Astrocyte (in vitro differentiated cells and primary cell): ENCODE measurements around the gene RSKR. TPM values are rescaled to one million over a fixed set of nuclear protein-coding genes. Genes with fewer than 3 reads are reported as not detected.

Experiments
- DNase-seq: peaks from one replicate; pipeline ENCODE4 v3.0.0-alpha.2; 2010; ENCODE audit warnings: low read depth
- FAIRE-seq: peaks from 2 replicates; lab custom pipeline; 2011; peaks lifted over from hg19 to GRCh38; lab: Jason Lieb, UNC
- H2AFZ ChIP-seq: 2 replicates; pipeline ENCODE4 v1.6.0; 2012; ENCODE audit warnings: low read depth, low read length, inconsistent platforms
- H3K27ac ChIP-seq: 2 replicates; pipeline ENCODE4 v1.5.1; 2011; ENCODE audit warnings: low read depth, low read length, inconsistent platforms
- H3K27me3 ChIP-seq: 2 replicates; pipeline ENCODE4 v1.6.0; 2011; ENCODE audit warnings: low read length, inconsistent platforms; ENCODE audit not compliant: insufficient read depth
- H3K36me3 ChIP-seq: 2 replicates; pipeline ENCODE4 v1.5.1; 2011; ENCODE audit warnings: low read length, inconsistent platforms; ENCODE audit not compliant: insufficient read depth
- H3K4me1 ChIP-seq: 2 replicates; pipeline ENCODE4 v1.5.1; 2011; ENCODE audit warnings: low read length, inconsistent platforms; ENCODE audit not compliant: insufficient read depth
- H3K4me2 ChIP-seq: 2 replicates; pipeline ENCODE4 v1.6.0; 2012; ENCODE audit warnings: low read length, inconsistent platforms
- H3K4me3 ChIP-seq: 2 replicates; pipeline ENCODE4 v1.5.1; 2011; ENCODE audit warnings: low read depth, mild to moderate bottlenecking, low read length, inconsistent platforms; ENCODE audit not compliant: insufficient read depth
- H3K79me2 ChIP-seq: 2 replicates; pipeline ENCODE4 v1.6.0; 2012; ENCODE audit warnings: mild to moderate bottlenecking, low read length, inconsistent platforms; ENCODE audit not compliant: insufficient read depth
- H3K9ac ChIP-seq: 2 replicates; pipeline ENCODE4 v1.6.0; 2012; ENCODE audit warnings: mild to moderate bottlenecking, low read length, inconsistent platforms
- H3K9me3 ChIP-seq: 2 replicates; pipeline ENCODE4 v1.5.1; 2012; ENCODE audit warnings: low read depth, mild to moderate bottlenecking, low read length, inconsistent platforms; ENCODE audit not compliant: insufficient read depth
- H4K20me1 ChIP-seq: 2 replicates; pipeline ENCODE4 v1.6.0; 2012; ENCODE audit warnings: low read length, inconsistent platforms; ENCODE audit not compliant: insufficient read depth
- H3K27ac Mint-ChIP-seq: one replicate; pipeline ENCODE4 v1.8.0; 2021; ENCODE audit warnings: mild to moderate bottlenecking, mixed read lengths; ENCODE audit not compliant: unreplicated experiment
- H3K27me3 Mint-ChIP-seq: one replicate; pipeline ENCODE4 v1.8.0; 2021; ENCODE audit warnings: low read depth, mixed read lengths; ENCODE audit not compliant: unreplicated experiment
- H3K36me3 Mint-ChIP-seq: one replicate; pipeline ENCODE4 v1.8.0; 2021; ENCODE audit warnings: low read depth, mixed read lengths; ENCODE audit not compliant: unreplicated experiment
- H3K4me1 Mint-ChIP-seq: one replicate; pipeline ENCODE4 v1.8.0; 2021; ENCODE audit warnings: low read depth, mixed read lengths; ENCODE audit not compliant: unreplicated experiment
- H3K4me3 Mint-ChIP-seq: one replicate; pipeline ENCODE4 v1.8.0; 2021; ENCODE audit warnings: mild to moderate bottlenecking, moderate library complexity, mixed read lengths; ENCODE audit not compliant: unreplicated experiment
- H3K9me3 Mint-ChIP-seq: one replicate; pipeline ENCODE4 v1.8.0; 2021; ENCODE audit warnings: mild to moderate bottlenecking, mixed read lengths; ENCODE audit not compliant: unreplicated experiment
- EZH2 ChIP-seq: IDR thresholded peaks from 2 replicates; pipeline ENCODE4 v1.6.1; 2012; ENCODE audit warnings: mild to moderate bottlenecking, low read length, inconsistent platforms; ENCODE audit not compliant: insufficient read depth
- total RNA-seq: library from RNA; stranded (reverse); gene quantifications from 2 replicates; pipeline ENCODE4 v1.2.1, GENCODE V29; 2021
- TF ChIP-seq, protein P1 (sequence below): IDR thresholded peaks from 2 replicates; pipeline ENCODE4 v1.5.1; 2011; ENCODE audit warnings: low read depth, mild to moderate bottlenecking, inconsistent platforms, low read length, moderate library complexity; ENCODE audit not compliant: insufficient read depth

The RSKR gene
- total RNA-seq, 1 donor from 2014 or later, result 13.5 TPM

DNA sequence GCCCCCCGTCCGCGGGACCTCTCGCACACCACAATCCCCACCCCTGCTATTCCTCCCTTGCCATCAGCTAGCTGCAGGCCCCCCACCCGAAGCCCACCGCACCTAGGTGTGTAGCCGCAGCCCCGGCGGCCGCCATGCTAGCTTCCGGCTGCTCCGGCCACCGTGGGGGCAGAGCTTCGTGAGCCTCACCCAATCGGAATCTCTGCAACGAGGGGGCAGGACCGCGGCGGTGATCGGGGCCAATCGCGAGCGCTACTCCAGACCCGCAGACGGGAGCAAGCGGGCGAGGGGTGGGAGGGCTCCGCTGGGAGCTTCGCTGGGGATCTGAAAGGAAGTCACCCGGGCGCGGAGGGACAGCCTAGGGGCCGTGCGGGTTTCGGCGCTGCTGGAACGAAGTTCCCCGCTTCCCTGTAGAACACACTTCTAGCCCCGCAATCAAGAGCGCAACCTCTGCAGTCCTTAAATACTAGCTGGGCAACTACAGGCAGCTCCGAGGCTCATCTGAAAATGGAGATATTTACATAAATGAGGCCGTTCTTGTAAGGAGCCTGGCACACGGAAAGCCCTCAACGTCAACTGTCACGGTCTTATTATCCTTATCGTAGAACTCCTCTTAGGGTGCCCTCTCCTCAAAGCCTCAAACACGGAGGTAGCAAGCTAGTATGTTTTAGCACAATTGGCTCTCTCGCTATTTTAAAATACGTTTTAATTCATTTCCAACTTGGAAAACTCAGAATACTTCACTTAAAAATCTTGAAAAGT is 42.4 kb downstream of the RSKR start, which contains the start of gene PIGS:
TSS of gene PIGS (minus strand) at position 164 of the 762 bp plus-strand sequence. CDS start at position 136, 28 bp downstream.
- peak within 1 kb of the TSS; percentile 38 for H3K27ac ChIP-seq
- peak within 1 kb of the TSS; percentile 96 for H3K4me2 ChIP-seq
- DNase-seq, result peak; percentile 77
- H3K4me1 ChIP-seq, result peaks cover 14% of the 10 kb centered on the region
- peaks cover 35% of the 10 kb centered on the region for H3K79me2 ChIP-seq
- H3K27me3 Mint-ChIP-seq, result peaks cover 7% of the 10 kb centered on the region
- peaks cover 11% of the 10 kb centered on the region for H3K4me1 Mint-ChIP-seq
- H3K36me3 Mint-ChIP-seq, result peaks cover 11% of the 10 kb centered on the region
- H3K27ac Mint-ChIP-seq, result peak within 1 kb of the TSS; percentile 76
- H3K9me3 Mint-ChIP-seq, result no peaks in the 10 kb centered on the region
- peaks cover 15% of the 10 kb centered on the region for H4K20me1 ChIP-seq
- no peaks in the 10 kb centered on the region for H3K9me3 ChIP-seq
- no peaks in the 10 kb centered on the region for H3K36me3 ChIP-seq
- no peaks in the 10 kb centered on the region for H3K27me3 ChIP-seq
- no peak for FAIRE-seq
- peak within 1 kb of the TSS; percentile 85 for H3K9ac ChIP-seq
- H3K4me3 ChIP-seq, result peak within 1 kb of the TSS; percentile 73
- TF ChIP-seq, protein P1, sequence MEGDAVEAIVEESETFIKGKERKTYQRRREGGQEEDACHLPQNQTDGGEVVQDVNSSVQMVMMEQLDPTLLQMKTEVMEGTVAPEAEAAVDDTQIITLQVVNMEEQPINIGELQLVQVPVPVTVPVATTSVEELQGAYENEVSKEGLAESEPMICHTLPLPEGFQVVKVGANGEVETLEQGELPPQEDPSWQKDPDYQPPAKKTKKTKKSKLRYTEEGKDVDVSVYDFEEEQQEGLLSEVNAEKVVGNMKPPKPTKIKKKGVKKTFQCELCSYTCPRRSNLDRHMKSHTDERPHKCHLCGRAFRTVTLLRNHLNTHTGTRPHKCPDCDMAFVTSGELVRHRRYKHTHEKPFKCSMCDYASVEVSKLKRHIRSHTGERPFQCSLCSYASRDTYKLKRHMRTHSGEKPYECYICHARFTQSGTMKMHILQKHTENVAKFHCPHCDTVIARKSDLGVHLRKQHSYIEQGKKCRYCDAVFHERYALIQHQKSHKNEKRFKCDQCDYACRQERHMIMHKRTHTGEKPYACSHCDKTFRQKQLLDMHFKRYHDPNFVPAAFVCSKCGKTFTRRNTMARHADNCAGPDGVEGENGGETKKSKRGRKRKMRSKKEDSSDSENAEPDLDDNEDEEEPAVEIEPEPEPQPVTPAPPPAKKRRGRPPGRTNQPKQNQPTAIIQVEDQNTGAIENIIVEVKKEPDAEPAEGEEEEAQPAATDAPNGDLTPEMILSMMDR, result no peak
- no peak for TF ChIP-seq EZH2
- peak within 1 kb of the TSS; percentile 93 for H3K4me3 Mint-ChIP-seq
- peak within 1 kb of the TSS; percentile 91 for H2AFZ ChIP-seq

DNA sequence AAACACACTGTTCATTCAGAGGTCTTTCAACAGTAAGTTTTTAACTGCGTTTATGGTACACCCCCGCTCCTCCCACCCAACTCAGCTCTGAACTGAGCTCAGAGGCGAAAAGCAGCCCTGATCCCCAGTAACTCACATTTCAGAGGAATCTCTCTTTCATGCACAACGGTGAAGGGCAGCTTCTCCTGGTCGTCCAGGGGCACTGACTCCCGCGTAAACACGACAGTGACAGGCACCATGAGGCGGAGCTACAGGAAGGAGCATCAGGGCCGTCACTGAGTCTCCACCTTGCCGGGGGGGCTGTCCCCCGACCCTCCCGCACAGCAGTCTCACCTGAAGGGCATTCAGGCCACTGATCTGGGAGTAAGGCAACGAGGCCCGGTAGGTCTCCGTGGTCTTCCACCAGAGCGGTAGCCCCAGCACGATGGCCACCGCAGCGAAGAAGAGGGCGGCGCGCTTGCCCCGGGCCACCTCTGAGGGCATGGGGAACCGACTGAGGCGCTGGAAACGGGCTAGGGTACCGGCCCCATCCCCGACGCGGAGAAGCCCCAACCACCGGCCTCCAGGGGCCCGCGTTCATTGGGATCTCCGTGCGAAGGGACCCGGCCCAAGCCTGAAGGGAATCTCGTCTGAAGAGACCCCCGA is 43.1 kb downstream of the RSKR start:
- H2AFZ ChIP-seq, result peak overlapping the region; percentile 86

More for the DNA sequence above, 43.1 kb downstream of the RSKR start:
- Histone ChIP-seq H3K27ac (peak overlapping the region; percentile 38), H3K79me2 (peaks cover 41% of the 10 kb centered on the region), H3K9ac (peak overlapping the region; percentile 85), H3K4me3 (peak overlapping the region; percentile 73), H3K27me3 (no peaks in the 10 kb centered on the region), H4K20me1 (peaks cover 13% of the 10 kb centered on the region), H3K4me2 (peak overlapping the region; percentile 96), H3K36me3 (no peaks in the 10 kb centered on the region), H3K4me1 (peaks cover 14% of the 10 kb centered on the region), H3K9me3 (no peaks in the 10 kb centered on the region)
- Mint-ChIP-seq H3K36me3 (peaks cover 11% of the 10 kb centered on the region), H3K4me3 (peak overlapping the region; percentile 93), H3K4me1 (peaks cover 11% of the 10 kb centered on the region), H3K27ac (peak overlapping the region; percentile 76), H3K9me3 (no peaks in the 10 kb centered on the region), H3K27me3 (peaks cover 7% of the 10 kb centered on the region)
- DNase-seq (no peak), FAIRE-seq (no peak)
- TF ChIP-seq, protein P1, result no peak
- TF ChIP-seq EZH2, result no peak
